GM12872 (cell line): ENCODE data around the gene EIF4B.

Experiments used
- CTCF ChIP-seq: IDR thresholded peaks from 3 replicates; pipeline ENCODE4 v1.5.1; 2011; ENCODE audit warnings: low read depth, mild to moderate bottlenecking, low read length, moderate library complexity; ENCODE audit not compliant: insufficient read depth

Gene EIF4B

DNA sequence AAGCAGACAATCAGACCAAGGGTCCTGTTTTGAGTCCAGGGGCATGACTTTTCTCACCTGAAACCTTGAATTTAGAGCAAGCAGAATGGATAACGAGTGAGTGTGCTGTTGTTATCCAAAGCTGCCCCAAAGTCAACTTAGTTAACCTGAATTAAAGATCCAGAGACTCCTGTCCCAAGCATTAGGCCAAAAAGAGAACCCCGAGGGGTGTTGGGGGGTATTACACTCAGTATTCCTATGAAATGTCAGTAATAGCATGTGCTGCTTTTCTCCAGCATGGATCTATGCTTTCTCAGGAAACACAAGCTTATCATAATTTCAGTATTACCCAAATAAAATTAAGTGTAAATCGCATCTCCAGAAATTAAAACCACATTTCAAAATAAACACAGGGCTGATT is 19.0 kb downstream of the EIF4B start:
- no peak for TF ChIP-seq CTCF

GRCh38 chr12:53031616-53032015 is 25.4 kb downstream of the EIF4B start:
- no peak for TF ChIP-seq CTCF

GRCh38 chr12:53034459-53034858 is 28.2 kb downstream of the EIF4B start:
- no peak for TF ChIP-seq CTCF

DNA sequence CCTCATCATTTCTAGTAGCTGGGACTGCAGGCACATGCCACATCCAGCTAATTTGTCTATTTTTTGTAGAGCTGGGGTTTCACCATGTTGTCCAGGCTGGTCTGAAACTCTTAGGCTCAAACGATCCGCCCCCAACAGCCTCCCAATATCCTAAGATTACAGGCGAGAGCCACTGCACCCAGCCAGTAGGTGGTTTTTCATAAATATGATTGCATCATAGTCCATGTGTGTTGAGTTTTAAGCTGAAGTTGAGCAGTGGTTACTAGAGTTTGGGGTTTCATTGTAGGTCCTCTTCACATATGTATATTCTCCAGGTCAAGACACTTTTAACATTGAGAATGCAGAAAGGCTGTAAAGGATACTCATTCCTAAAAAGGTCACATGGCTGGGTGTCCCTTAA is 30.5 kb downstream of the EIF4B start:
- TF ChIP-seq CTCF = no peak

DNA sequence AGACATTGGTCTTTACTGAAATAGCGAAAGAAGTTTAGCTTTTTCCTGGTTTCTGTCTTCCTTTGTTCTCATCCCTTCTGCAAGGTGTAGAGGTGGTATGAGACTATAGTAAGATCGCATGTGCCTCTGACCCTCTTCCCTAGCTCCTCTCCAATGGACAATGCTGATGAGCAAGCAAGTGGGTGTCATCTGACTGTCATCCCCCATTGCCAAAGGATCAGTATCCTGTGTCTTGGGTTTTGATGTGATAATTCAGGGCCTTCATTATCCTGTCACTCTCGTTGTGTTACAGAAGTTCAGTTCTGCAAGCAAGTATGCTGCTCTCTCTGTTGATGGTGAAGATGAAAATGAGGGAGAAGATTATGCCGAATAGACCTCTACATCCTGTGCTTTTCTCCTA is 33.6 kb downstream of the EIF4B start:
- TF ChIP-seq CTCF = no peak

DNA sequence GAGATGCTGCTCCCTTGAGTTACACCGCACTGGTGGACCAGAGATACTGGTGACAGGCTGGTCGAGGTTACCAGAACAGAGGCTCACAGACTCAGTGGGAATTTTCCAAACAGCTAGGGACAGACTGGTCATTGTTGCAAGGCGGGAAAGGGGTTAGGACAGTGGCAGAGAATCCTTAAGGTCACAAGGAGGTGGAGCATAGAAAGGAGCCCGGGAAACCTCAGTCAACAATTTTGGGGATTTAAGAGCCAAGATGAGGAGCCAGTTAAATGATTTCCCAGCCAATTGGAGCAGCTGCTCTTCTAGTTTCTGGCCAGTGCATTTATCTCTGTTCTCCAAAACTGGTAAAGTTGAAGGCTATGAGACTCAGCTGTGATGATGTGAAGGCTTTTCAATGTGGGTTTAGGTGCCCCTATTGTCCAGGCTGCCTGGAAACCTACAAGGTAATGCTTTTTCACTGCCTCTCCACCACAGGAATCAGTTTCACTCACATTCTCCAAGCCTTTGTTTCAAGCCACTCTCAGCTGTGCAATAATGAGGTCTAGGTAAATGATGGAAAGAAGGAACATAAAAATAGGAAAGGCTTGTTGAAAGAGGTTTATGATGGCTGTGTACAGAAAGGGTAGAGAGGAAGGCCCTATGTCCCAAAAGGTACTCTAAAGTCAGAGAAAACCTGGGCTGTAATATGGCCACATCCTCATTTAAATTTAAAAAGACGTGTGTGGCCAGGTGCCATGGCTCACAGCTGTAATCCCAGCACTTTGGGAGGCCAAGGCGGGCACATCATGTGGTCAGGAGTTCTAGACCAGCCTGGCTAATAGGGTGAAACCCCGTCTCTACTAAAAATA is 36.6 kb downstream of the EIF4B start:
- no peak for TF ChIP-seq CTCF

DNA sequence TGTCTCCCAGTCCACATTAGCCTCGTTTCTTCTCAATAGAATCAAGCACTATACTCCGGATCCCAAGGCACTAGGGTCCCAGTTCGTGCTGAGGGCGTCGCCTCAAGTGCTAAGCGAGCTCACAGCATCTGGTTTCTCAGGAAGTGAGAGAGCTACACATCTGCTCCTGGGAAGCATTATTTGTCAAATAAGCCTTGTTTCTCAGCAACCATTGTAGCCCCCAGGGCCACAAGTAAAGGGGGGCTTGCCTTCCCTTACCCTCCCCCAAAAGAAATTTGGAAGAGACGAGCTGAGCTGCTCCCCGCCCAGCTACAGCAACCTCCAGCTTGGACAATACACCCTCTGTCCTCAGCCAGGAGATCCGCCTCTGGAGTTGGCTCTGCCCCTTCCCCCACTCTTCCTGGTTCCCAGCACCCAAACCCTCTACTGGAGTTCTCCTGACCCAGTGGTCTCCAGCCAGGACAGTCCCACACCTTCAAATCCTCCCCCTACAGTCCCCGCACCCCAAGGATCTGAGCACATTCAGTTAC is 37.9 kb downstream of the EIF4B start:
- no peak for TF ChIP-seq CTCF
